HTR-8/SVneo (cell line): ENCODE data around the gene STAT4.

Experiments
- DNase-seq: peaks from one replicate; pipeline ENCODE4 v3.0.0; 2011; ENCODE audit warnings: low spot score, mixed read lengths; ENCODE audit not compliant: insufficient read length
- FAIRE-seq: peaks from 2 replicates; lab custom pipeline; 2011; peaks lifted over from hg19 to GRCh38; lab: Jason Lieb, UNC

STAT4 gene

GRCh38 chr2:191025135-191025534, 125.7 kb downstream of the STAT4 start:
- DNase-seq, result no peak
- FAIRE-seq, result no peak

- FAIRE-seq (peak; percentile 9), DNase-seq (no peak)
Measured at GRCh38 chr2:191023235-191023679, 127.5 kb downstream of the STAT4 start.

- FAIRE-seq (no peak), DNase-seq (peak; percentile 19)
Measured at GRCh38 chr2:191020742-191021381, 129.9 kb downstream of the STAT4 start.

- peak; percentile 59 for FAIRE-seq
- DNase-seq, result peak; percentile 97
Measured at GRCh38 chr2:191020221-191020741, 130.5 kb downstream of the STAT4 start.

- no peak for FAIRE-seq
- no peak for DNase-seq
Measured at GRCh38 chr2:191019376-191019775, 131.4 kb downstream of the STAT4 start.

- DNase-seq (no peak), FAIRE-seq (no peak)
Measured at GRCh38 chr2:191018643-191019119, 132.1 kb downstream of the STAT4 start.

- no peak for FAIRE-seq
- DNase-seq, result no peak
Measured at GRCh38 chr2:191018048-191018447, 132.7 kb downstream of the STAT4 start.

GRCh38 chr2:191015831-191016230, 135.0 kb downstream of the STAT4 start:
- FAIRE-seq, result no peak
- DNase-seq, result no peak

GRCh38 chr2:191015239-191015638, 135.6 kb downstream of the STAT4 start:
- FAIRE-seq (no peak), DNase-seq (no peak)

GRCh38 chr2:191014653-191015020, 136.2 kb downstream of the STAT4 start:
- FAIRE-seq (no peak), DNase-seq (no peak)

- FAIRE-seq, result peak; percentile 89
- peak; percentile 96 for DNase-seq
Measured at GRCh38 chr2:191013932-191014652, 136.7 kb downstream of the STAT4 start, which contains the start of gene STAT1. STAT1 (minus strand) TSS chr2:191014171; CDS start chr2:191010003, 4,168 bp downstream.

GRCh38 chr2:191013682-191013931, 137.2 kb downstream of the STAT4 start:
- no peak for FAIRE-seq
- DNase-seq, result peak; percentile 53

GRCh38 chr2:191012845-191013681, 137.7 kb downstream of the STAT4 start:
- FAIRE-seq (no peak), DNase-seq (no peak)

GRCh38 chr2:191012346-191012745, 138.4 kb downstream of the STAT4 start:
- DNase-seq (no peak), FAIRE-seq (no peak)

- DNase-seq, result no peak
- FAIRE-seq, result no peak
Measured at GRCh38 chr2:191010887-191011885, 139.6 kb downstream of the STAT4 start.

- DNase-seq, result no peak
- no peak for FAIRE-seq
Measured at GRCh38 chr2:191009541-191010374, 141.0 kb downstream of the STAT4 start.

GRCh38 chr2:191008286-191008685, 142.5 kb downstream of the STAT4 start:
- FAIRE-seq (no peak), DNase-seq (no peak)

GRCh38 chr2:191006997-191007783, 143.6 kb downstream of the STAT4 start:
- FAIRE-seq (peak; percentile 13), DNase-seq (no peak)
